OCI-LY7 (cell line): ENCODE results near the gene CRYBG2. TPM values are rescaled to one million over a fixed set of nuclear protein-coding genes. Genes with fewer than 3 reads are reported as not detected.

Source experiments
- BruUV-seq: library from RNA; stranded (reverse); fragments of 400-500 nt; replicated peaks from 2 replicates; lab custom pipeline; 2021; lab: Mats Ljungman, UMichigan
- CTCF ChIA-PET: fragments of 300-600 bp; sonication (Branson Sonifier 250); formaldehyde crosslinking; loops from one replicate; lab custom pipeline; 2022; ENCODE audit warnings: antibody characterized with exemption; ENCODE audit not compliant: unreplicated experiment; lab: Charles Lee
- POLR2A ChIA-PET: fragments of 300-600 bp; sonication (Branson Sonifier 250); formaldehyde crosslinking; loops from one replicate; lab custom pipeline; 2022; ENCODE audit warnings: antibody characterized with exemption; lab: Charles Lee
- DNase-seq: peaks from one replicate; pipeline ENCODE4 v3.0.0-alpha.2; 2015; ENCODE audit warnings: low spot score
- H2AFZ ChIP-seq: fragments of 200-600 bp; sonication (generic), shearing (Covaris generic); 2 replicates; pipeline ENCODE4 v1.6.1; 2014; ENCODE audit warnings: mild to moderate bottlenecking, antibody characterized with exemption, low read length, moderate library complexity
- H3K27ac ChIP-seq: fragments of 200-600 bp; sonication (generic); 2 replicates; pipeline ENCODE4 v1.5.1; 2014; ENCODE audit warnings: mixed run types, low read depth, mild to moderate bottlenecking, moderate library complexity, low read length, inconsistent platforms; ENCODE audit not compliant: poor library complexity, severe bottlenecking
- H3K36me3 ChIP-seq: fragments of 200-600 bp; sonication (generic); 2 replicates; pipeline ENCODE4 v1.6.1; 2014; ENCODE audit warnings: mild to moderate bottlenecking, antibody characterized with exemption, low read length, moderate library complexity, mixed read lengths; ENCODE audit not compliant: insufficient read depth
- H3K4me1 ChIP-seq: fragments of 200-600 bp; sonication (generic); 2 replicates; pipeline ENCODE4 v1.5.1; 2014; ENCODE audit warnings: mild to moderate bottlenecking, low read length; ENCODE audit not compliant: insufficient read depth, poor library complexity, severe bottlenecking
- H3K4me2 ChIP-seq: fragments of 200-600 bp; sonication (generic); 2 replicates; pipeline ENCODE4 v1.6.1; 2014; ENCODE audit warnings: mild to moderate bottlenecking, low read length
- H3K4me3 ChIP-seq: fragments of 200-600 bp; sonication (generic); 2 replicates; pipeline ENCODE4 v1.5.1; 2014; ENCODE audit warnings: mild to moderate bottlenecking, low read depth, low read length; ENCODE audit not compliant: poor library complexity, severe bottlenecking
- H3K79me2 ChIP-seq: fragments of 200-600 bp; sonication (generic); 2 replicates; pipeline ENCODE4 v1.6.1; 2016; ENCODE audit warnings: low read depth, mild to moderate bottlenecking, low read length, moderate library complexity, mixed read lengths; ENCODE audit not compliant: insufficient read depth
- H3K9me2 ChIP-seq: fragments of 200-600 bp; sonication (generic); 2 replicates; pipeline ENCODE4 v1.6.1; 2016; ENCODE audit warnings: mild to moderate bottlenecking, low read length, mixed read lengths; ENCODE audit not compliant: insufficient read depth
- H3K9me3 ChIP-seq: fragments of 200-600 bp; sonication (generic); 2 replicates; pipeline ENCODE4 v1.6.1; 2014; ENCODE audit warnings: mild to moderate bottlenecking, mixed run types, low read length, mixed read lengths
- H4K20me1 ChIP-seq: fragments of 200-600 bp; sonication (generic); 2 replicates; pipeline ENCODE4 v1.6.1; 2014; ENCODE audit warnings: mild to moderate bottlenecking, antibody characterized with exemption, low read length, moderate library complexity, mixed read lengths; ENCODE audit not compliant: insufficient read depth
- EZH2phosphoT487 ChIP-seq: fragments of 200-600 bp; sonication (generic); IDR thresholded peaks from 2 replicates; pipeline ENCODE4 v1.6.1; 2018; ENCODE audit warnings: low read depth, borderline replicate concordance, mild to moderate bottlenecking, mixed run types, antibody characterized with exemption, low read length, moderate library complexity, mixed read lengths
- intact Hi-C: fragments of 100-400 bp; cut with micrococcal nuclease; formaldehyde crosslinking; loops from one replicate; pipeline ENCODE4 v1.10.0; 2022; ENCODE audit not compliant: unreplicated experiment
- total RNA-seq, 2 experiments: library from RNA; depleted of rRNA in 1 of 2; stranded (reverse); fragments of >200 nt in 1 of 2; shearing (Covaris generic) in 1 of 2; gene quantifications; 2 replicates each; pipeline ENCODE4 v1.2.3, GENCODE V29; 2014 to 2022
- TF ChIP-seq, protein P1 (sequence below): fragments of 200-600 bp; sonication (generic); conservative IDR thresholded peaks from 2 replicates; pipeline ENCODE4 v1.5.1; 2014; ENCODE audit warnings: mild to moderate bottlenecking, antibody characterized with exemption, low read length, moderate library complexity, mixed read lengths

Gene CRYBG2
- total RNA-seq, 2 experiments from 2014 or later: 1.3 to 5.5 TPM

DNA sequence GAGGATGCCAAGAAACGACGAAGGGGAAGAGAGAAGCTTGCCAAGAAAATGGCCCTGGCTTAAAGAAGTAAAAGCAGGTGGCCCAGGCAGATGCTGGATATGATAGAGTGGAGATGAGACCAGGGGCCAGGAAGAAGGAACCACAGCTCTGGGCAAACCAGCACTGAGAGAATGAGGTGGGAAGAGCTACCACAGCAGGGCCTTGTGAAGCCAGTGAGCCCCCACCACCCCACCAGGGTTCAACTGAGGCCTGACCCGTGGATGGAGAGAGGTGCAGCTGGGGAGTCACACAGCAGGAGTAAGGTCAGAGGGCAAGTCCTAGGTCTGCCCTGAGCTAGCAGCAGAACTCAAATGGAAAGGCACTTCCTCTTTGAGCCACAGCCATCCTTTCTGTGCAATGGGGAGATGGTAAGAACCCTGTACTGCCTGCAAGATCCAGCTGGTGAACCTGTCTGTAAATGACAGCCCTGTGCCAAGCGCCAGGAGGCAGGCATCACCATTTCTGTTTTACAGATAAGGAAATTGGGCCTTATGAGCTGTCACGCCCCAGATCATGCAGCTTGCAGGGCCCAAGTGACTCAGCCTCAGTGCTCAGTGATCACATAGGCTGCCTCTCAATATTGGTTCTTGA lies 65.5 kb downstream of the CRYBG2 start:
- no peaks in the 10 kb centered on the region for H3K9me2 ChIP-seq
- H3K36me3 ChIP-seq: peaks cover 22% of the 10 kb centered on the region
- H3K4me1 ChIP-seq: peaks cover 92% of the 10 kb centered on the region
- H4K20me1 ChIP-seq: no peaks in the 10 kb centered on the region
- peak; percentile 83 for DNase-seq
- TF ChIP-seq, protein P1, sequence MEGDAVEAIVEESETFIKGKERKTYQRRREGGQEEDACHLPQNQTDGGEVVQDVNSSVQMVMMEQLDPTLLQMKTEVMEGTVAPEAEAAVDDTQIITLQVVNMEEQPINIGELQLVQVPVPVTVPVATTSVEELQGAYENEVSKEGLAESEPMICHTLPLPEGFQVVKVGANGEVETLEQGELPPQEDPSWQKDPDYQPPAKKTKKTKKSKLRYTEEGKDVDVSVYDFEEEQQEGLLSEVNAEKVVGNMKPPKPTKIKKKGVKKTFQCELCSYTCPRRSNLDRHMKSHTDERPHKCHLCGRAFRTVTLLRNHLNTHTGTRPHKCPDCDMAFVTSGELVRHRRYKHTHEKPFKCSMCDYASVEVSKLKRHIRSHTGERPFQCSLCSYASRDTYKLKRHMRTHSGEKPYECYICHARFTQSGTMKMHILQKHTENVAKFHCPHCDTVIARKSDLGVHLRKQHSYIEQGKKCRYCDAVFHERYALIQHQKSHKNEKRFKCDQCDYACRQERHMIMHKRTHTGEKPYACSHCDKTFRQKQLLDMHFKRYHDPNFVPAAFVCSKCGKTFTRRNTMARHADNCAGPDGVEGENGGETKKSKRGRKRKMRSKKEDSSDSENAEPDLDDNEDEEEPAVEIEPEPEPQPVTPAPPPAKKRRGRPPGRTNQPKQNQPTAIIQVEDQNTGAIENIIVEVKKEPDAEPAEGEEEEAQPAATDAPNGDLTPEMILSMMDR: no peak
- TF ChIP-seq EZH2phosphoT487: no peak
- peak overlapping the region; percentile 47 for H3K4me3 ChIP-seq
- no TSS peak for BruUV-seq
- H2AFZ ChIP-seq: no peak overlapping the region
- ChIA-PET POLR2A (interaction anchor here (0.6 to 11.0 kb wide), 9 partner anchors 8 to 1955 kb away, joined by 3 to 273 read pairs (median 4); partner anchors contain the start of genes CD52, SH3BGRL3 and UBXN11), CTCF (interaction anchor here (0.7 to 3.0 kb wide), 9 partner anchors 9 to 72 kb away, joined by 3 to 30 read pairs (median 5); partner anchors contain the start of genes CD52 and SH3BGRL3)
- H3K27ac ChIP-seq: peak overlapping the region; percentile 98
- intact Hi-C loops: loop anchor here (5.0 kb wide), 1 partner anchor 184 kb away; the partner anchor contains the start of gene HMGN2
- H3K79me2 ChIP-seq: no peaks in the 10 kb centered on the region
- peak overlapping the region; percentile 81 for H3K4me2 ChIP-seq
- H3K9me3 ChIP-seq: no peaks in the 10 kb centered on the region

DNA sequence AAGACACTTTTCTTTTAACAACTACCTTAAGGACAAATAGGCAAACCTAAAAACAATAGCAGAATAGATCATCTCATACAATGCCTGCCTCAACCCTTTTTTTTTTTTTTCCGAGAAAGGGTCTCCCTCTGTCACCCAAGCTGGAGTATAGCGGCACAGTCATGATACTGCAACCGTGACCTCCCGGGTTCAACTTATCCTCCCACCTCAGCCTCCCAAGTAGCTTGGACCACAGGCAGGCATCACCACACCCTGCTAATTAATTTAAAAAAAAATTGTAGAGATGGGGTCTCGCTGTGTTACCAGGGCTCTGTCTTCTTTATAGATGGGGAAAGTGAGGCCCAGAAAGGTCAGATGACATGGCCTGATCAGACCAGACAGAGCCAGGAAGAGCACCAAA lies 66.1 kb downstream of the CRYBG2 start:
- H3K79me2 ChIP-seq: no peaks in the 10 kb centered on the region
- intact Hi-C loops: loop anchor here (5.0 kb wide), 1 partner anchor 184 kb away; the partner anchor contains the start of gene HMGN2
- POLR2A ChIA-PET: interaction anchor here (1.7 to 11.0 kb wide), 4 partner anchors 12 to 77 kb away, joined by 4 to 273 read pairs (median 60); partner anchors contain the start of genes CD52 and UBXN11
- peak overlapping the region; percentile 98 for H3K27ac ChIP-seq
- no peaks in the 10 kb centered on the region for H3K9me3 ChIP-seq
- peak overlapping the region; percentile 47 for H3K4me3 ChIP-seq
- H3K36me3 ChIP-seq: peaks cover 16% of the 10 kb centered on the region
- peak; percentile 30 for DNase-seq
- no peaks in the 10 kb centered on the region for H4K20me1 ChIP-seq
- H3K4me1 ChIP-seq: peaks cover 88% of the 10 kb centered on the region
- peak overlapping the region; percentile 81 for H3K4me2 ChIP-seq
- BruUV-seq: TSS peak; percentile 88
- TF ChIP-seq, protein P1: no peak
- TF ChIP-seq EZH2phosphoT487: no peak
- no peaks in the 10 kb centered on the region for H3K9me2 ChIP-seq
- CTCF ChIA-PET: interaction anchor here (0.9 to 3.0 kb wide), 7 partner anchors 20 to 73 kb away, joined by 3 to 30 read pairs (median 15); partner anchors contain the start of gene CD52
- H2AFZ ChIP-seq: no peak overlapping the region
